T-helper 2 cell treated with Interferon-gamma antibody and Interleukin-4, amounts not matched to agents 100 ng/mL and 5 ng/mL, for 36 hours (primary cell): ENCODE measurements around the gene AQP1. TPM values are rescaled to one million over a fixed set of nuclear protein-coding genes. Genes with fewer than 3 reads are reported as not detected.

Source experiments
- intact Hi-C: fragments of 100-400 bp; cut with micrococcal nuclease; formaldehyde crosslinking; loops from one replicate; pipeline ENCODE4 v1.15.1; 2023
- total RNA-seq: library from RNA; stranded (reverse); gene quantifications from 2 replicates; pipeline ENCODE4 v1.2.3, GENCODE V29; 2022

The AQP1 gene
- total RNA-seq, 1 donor from 2014 or later = not detected

DNA sequence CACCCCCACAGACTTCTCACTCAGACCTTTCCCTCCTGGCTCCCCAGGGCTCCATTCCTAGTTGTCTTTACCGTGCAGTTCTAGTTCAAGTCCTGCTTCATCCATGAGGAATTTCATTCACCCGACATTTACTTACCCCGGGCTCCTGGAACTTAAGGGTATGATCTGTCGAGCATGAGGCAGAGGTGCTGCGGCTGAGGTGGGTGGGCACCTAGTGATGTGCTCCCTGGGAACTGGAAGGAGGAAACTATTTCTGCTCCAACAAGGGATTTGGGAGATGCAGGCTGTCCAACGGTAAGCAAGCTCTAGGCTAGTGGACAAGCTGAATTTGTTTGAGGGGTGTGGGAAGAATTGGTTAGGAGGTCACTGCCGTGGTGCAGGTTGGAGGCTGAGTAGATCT is 30.2 kb upstream of the AQP1 start:
- intact Hi-C loops = no loop called here

DNA sequence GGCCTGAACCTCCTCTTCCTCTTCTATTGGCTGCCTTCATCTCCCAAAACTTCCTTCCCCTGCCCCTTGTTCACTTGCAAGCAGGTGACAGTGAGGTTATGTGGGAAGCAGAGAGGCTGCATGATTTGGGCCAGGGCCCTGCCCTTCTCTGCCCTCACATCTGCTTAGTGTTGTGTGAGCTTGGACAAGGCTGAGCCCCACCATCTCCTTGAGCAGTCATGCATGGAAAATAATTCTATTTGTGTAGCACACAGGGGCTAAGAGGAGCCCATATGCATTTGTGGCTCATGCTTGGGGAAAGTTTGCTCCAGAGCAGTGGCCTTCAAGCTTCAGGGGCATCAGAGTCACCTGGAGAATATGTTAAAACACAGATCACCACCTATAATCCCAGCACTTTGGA is 26.8 kb upstream of the AQP1 start:
- intact Hi-C loops = no loop called here

DNA sequence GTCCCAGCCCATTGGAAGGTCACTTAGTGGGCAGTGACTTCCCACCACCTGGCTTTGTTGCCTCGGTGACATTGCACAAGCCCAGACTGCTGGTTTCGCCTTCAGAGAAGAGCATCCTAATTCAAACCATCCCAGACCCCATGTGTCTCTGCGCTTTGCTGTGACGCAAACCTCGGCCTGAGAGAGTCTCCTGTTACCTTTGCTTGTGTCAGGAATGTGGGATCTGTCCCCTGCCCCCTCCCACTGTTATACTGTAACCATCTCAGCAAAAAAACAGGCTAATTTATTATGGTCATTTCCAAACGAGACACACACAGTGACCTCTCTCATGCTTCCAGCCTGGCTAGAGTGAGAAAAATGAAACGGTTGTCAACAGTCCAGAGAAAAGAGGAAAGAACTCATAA is 25.0 kb upstream of the AQP1 start:
- intact Hi-C loops = no loop called here

DNA sequence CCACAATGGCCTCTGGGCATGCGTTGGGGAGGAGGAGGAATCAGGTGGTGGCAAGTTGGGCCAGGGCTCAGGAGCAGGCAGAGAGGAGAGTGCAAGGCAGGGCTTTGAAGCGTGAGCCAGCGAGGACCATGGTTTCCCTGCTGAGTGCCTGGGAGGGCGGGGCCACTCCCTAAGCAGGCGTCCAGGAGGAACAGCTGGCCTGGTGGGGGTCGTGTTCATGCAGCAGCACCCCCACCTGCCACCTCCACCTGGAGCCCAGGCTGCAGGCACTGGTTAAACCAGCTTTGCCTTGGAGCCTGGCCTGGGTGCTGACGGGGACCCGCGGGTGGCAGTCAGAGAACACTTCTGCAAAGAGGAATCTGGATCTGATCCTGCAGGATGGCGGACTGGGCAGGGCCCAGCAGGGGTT is 24.2 kb upstream of the AQP1 start:
- intact Hi-C loops = no loop called here

DNA sequence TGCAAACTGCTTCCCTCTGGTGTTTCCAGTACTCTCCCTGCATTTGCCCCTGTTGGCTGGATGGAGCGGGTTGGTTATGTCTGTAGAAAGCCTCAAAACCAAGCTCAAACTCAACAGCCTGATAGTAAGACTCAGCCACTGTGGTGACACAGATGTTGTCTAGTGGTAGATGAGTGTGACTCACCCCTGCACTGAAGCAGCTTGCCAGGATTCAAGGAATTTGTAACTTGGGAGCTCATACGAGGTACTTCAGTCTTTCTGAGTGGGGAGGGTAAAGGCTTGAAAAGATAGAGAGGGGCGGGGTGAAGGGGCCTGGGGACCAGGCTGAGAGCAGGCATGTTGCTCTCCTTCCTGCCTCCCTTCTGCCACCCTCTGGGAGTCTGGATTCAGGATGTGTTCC is 22.9 kb upstream of the AQP1 start:
- intact Hi-C loops = no loop called here

DNA sequence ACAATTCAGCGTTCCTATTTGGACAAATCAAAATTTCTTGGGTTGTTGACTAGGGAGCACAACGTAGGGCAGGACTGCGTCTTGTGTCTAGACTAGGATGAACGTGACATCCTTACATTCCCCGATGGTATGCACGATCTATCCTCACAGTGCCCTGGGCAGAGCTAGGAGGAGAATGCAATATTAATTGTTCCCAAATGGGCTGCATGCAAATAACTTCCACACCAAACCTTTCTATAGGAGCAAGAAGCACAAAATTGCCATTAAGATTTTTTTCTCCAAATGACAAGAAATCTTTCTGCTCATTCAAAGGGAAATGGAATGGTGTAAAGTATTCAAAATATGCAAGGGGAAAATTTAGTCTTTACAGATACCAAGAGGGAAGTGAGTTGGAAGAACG is 21.4 kb upstream of the AQP1 start:
- intact Hi-C loops = no loop called here

DNA sequence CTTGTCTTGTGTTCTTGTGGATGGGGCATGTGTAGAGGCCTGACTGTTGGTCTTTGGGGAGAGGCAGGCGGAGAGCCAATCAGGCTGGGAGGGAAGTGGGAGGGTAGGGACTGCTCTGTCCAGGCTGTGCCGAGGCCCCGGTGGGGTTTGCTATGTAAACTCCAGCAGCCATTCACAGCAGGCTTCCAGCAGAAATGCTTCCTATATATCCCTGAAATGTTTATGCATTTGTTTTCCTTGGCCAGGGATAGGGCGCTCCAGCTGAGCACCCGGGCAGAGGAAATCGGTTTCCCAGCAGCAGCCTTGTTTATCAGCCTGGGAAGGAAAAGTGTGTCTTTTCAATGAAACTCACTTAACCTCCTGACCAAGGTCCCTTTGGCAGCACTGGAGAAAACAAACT is 18.3 kb upstream of the AQP1 start:
- intact Hi-C loops = no loop called here

DNA sequence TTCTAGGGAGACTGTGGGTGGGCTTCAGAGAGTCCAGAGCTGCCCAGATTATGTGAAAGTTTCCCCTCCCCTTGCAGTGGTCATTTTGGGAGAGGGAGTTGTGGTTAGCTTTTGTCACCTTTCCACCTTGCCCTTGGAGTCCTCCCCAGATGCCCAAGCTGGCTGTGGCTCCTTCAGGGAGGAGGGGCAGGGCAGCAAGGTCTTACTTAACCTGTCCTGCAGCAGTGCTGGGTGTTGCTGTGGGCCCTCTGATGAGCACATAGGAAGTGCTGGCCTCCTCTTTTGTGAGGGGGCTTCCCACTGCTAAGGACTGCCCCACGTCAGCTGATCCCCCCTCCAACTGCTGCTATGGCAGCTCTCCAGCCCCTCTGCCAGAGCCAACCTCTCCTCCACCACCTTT is 17.6 kb upstream of the AQP1 start:
- intact Hi-C loops = no loop called here

DNA sequence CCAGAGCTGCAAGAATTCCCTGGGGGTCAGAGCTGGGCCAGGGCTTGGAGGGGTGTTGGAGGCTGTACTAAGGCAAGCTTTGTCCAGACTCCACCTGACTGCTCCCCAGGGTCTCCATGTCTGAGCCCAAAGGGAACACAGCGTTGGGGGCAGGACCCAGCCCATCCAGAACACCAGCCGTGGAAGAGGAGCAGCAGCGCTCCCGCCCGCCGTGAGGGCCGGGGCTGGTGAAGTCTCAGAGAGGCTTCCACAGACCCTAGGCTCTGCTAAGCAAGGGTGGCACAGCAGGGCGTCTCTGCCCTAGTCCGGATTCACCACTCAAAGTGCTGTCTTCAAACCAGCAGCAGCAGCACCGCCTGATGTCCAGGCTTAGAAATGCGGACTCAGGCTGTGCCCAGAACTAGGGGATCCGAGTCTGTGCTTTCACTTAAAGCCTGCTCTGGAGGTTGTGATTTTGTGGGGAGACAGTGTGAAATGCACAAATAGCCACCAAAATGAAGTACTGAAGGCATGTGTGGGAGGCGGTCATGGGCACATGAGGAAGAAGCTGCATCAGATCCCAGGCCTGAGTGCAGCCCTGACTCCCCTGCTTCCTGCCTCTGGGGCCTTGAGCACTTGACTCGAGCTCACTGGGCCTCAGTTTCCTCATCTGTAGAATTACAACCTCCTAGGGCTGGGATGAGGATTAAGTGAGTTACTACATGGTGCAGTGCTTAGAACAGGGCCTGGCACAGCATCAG is 16.6 kb upstream of the AQP1 start:
- intact Hi-C loops = no loop called here

DNA sequence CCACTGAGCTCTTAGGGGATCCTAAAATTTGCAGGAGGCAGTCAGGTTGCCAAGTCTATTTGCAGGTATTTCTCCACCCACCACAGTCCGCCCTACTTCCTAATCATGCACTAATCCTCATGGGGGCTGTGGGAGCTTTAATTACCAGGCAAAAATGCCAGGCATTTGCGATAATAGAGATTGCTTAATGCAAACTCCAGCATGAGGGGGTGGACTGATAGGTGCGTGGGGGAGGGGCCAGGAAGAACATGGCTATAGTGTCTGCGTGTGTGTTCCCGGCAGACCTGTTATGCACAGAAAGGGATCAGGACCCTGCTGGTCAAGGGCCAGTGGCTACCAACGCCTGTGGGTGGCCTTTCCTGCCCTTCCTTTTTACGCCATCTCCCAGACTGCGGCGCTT is 15.6 kb upstream of the AQP1 start:
- intact Hi-C loops = no loop called here

DNA sequence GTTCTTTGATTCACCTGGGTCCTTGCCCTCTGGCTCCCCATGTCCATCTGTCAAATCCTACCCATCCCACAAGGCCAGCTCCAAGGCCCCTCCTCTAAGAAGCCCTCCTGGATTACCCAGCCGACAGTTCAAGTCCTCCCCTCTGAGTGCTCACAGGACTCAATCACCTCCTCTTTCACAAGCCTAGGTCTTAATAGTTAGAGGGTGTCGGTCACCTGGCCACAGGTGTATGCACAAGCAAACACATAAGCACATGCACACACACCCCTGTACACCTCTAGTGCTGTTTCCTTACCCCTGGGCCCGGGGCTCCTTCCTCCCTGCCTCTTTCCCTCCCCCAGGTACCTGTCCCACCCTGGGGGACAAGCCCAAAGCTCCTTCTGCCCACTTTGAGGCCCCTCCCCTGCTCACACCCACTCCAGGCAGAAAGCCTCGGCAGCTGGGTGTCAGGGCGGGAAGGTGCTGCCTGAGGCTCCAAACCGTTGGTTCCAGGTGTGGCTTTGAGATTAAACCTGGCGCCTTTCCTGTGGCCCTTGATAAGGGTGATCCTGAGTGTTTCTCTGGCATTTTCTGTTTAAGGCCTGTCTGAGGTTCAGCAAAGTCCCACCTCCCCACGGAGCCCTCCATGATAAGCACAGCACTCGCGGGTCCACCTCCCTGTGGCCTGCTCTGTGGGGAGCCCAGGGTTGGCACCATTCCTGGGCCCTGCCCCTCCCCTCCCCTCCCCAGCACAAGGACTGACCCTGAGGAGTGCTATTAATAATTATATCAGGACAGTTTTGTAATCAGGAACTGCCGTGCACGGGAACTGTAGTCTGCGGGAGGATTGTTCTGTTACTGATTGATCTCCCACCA is 14.6 kb upstream of the AQP1 start:
- intact Hi-C loops = no loop called here

DNA sequence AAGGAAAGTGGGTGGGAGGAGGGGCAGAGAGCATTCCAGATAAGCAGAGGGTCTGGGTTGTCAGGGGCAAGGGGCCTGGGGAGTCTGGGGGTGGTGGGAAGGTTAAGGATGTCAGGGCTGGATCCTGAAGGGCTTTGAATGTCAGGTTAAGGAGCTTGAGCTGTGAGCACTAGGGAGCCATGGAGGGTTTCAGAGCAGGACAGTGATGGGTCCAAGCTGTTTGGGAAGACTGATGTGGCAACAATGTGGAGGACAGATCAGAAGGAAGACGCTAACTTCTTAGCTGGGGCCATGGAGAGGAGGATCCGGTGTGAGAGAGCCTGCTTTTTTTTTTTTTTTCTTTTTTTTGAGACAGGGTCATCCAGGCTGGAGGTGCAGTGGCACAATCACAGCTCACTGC is 13.9 kb upstream of the AQP1 start:
- intact Hi-C loops = no loop called here

DNA sequence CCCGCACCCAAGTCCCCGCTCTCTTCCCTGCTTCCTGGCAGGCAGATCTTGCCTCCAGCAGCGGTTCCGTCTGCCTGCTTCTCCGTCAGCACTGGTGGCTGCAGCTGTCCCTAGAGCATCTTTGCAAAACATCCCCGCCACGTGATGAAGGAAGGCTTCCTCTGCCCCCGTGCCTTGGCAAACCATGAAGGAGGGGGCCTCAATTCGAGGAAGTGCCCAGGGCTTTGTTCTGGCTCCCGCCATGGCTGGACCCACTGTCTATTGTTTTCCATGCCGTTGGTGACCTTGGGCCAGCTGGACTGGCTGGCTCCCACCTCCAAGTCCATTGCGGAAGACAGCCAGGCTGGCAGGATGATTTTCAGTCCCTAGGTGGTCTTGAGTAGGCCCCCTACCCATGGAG is 13.2 kb upstream of the AQP1 start:
- intact Hi-C loops = no loop called here

DNA sequence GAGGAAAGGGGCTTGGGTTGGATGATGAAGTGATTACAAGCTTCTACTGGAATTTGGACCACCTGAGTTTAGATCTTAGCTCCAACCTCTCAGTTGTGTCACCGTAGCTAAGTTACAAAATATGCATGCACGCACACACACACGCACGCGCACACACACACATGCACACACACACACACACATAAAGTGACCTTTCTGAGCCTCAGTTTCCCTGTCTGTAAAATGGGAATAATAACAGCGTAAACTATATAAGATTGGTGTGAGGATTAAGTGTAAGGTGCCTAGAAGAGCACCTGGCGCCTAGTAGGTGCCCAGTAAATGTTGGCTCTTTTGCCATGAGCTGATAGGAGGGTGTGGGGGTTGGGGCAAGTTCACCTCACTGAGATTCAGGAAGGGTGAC is 12.6 kb upstream of the AQP1 start:
- intact Hi-C loops = no loop called here

DNA sequence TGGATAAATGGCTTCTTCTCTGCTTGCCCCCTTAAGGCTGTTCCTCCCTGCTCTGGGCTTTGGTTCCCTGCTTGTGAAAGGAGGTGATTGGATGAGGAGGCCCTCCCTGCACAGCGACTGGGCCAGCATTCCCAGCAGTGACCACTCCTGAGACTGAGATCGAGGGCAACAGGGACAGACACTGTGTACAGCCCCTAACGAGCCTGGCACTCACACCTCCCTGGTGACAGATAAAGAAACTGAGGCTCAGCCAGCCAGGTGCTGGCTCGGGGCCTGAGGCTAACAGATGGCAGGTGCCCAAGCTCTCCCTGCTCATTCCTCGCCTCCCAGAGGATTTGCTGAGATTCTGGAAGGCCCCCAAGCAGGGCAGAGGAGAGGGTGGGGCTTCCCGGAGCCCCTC is 12.0 kb upstream of the AQP1 start:
- intact Hi-C loops = no loop called here

DNA sequence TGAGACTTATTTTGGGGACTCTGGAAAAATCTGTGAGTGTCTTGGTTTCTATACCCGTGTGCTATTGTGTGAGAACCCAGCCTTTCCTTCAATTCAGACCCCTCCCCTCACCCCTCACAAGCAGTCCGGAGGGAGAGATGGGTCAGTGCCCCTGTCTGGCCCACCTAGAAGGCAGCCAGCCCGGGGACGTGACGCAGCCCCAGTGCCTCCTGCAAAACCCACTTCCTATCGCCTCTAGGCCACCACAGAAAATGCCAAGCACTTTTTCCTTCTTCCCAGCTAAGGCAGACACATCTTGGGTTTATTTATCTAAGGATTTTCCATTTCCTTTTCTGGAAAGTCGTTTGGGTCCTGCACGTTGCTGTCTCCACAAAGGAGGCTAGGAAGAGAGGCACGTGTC is 11.6 kb upstream of the AQP1 start:
- intact Hi-C loops = no loop called here

DNA sequence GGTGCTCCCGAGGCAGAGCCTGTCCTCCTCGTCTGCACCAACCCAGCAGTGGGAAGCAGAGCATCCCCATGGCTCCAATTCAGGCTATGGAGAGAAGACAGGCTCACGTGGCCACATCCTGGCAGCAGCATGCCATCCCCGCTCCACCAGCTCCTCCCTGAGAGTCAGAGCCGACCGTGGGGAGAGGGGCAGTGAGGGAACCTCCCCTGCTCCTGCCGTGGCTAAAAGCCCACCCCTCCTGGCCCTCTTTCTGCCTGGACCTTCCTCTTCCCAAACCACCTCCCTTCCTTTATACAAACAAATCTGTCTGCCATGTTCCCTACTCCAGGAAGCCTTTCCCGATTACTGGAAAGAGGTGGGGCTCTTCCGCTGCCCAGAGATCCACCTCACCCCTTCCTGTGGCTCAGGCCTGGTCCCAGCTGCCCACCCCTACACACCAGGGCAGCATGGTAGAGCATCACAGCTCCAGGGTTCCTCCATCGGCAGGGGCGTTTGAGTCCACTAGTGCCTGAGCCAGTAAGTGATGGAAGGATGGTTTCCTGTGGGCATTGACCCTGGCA is 10.8 kb upstream of the AQP1 start:
- intact Hi-C loops = no loop called here

DNA sequence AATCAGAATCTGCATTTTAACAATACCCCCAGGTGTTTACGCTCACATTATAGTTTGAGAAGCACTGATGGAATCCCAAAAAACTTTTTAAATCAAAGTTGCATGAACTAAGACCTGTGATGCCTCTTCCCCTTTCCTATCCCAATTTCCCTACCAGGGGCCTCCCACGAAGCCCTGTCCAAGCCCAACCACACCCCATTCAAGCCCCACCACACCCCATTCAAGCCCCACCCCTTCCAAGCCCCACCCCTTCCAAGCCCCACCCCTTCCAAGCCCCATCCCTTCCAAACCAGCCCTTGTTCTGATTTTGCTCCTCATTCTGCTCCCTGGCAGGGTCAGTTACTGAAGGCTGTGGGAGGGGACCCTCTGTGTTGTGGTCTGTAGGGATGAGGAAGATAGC is 9.8 kb upstream of the AQP1 start:
- intact Hi-C loops = no loop called here

DNA sequence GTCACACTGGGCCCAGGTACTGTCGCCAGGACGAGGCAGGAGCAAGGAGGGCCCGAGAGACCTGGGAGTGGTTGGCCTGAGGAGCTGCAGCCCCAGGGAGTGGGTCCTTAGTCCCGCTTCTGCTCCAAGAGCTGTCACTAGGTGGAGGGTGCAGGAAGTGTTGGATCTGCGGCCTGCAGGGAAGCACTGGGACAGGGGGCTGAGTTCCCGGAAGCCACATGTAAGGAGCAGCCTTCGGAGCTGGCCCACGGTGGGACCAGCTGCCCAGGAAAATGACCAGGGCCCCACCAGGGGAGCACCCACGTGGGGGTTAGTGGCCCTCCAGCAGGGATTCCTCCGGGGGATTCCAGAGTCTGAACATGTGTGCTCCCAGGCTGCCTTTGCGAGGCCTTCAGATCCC is 9.2 kb upstream of the AQP1 start:
- intact Hi-C loops = no loop called here

DNA sequence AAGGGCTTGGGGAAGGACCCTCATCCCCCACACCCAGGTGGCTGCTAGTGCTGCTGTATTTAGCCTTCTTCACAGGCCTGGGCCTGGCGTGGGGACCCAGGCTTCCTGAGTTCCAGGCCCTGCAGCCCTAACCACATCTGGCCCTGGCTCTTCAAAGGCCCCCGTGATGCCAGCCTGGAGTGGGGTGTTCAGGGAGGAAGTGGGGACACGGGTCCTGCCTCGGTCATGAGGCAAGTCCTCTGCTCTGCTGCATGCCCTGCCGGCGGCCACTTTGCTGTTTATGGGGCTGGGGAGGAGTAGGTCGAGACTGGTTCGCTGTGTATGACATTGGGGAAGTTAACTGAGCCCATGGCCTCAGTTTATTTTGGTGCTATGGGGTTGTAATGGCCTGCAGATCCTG is 8.5 kb upstream of the AQP1 start:
- intact Hi-C loops = no loop called here

DNA sequence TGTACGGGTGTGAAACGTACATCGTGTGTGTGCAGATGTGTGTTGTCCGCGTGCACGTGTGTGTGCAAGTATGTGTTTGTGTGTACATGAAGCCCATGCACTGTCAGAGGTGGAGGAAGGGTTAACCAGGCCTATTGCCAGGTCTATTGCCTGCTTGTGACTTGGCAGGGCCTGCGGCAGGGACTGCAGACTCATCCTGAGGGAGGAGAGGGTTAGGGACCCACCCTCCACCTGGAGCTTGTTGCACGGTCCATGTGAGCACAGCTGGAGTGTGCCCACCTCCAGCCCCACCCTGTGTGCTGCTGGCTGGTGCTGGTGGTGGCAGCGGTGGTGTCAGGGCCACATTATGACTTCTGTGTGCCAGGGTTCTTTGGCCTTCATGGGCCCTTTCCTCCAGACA is 7.1 kb upstream of the AQP1 start:
- intact Hi-C loops = no loop called here

DNA sequence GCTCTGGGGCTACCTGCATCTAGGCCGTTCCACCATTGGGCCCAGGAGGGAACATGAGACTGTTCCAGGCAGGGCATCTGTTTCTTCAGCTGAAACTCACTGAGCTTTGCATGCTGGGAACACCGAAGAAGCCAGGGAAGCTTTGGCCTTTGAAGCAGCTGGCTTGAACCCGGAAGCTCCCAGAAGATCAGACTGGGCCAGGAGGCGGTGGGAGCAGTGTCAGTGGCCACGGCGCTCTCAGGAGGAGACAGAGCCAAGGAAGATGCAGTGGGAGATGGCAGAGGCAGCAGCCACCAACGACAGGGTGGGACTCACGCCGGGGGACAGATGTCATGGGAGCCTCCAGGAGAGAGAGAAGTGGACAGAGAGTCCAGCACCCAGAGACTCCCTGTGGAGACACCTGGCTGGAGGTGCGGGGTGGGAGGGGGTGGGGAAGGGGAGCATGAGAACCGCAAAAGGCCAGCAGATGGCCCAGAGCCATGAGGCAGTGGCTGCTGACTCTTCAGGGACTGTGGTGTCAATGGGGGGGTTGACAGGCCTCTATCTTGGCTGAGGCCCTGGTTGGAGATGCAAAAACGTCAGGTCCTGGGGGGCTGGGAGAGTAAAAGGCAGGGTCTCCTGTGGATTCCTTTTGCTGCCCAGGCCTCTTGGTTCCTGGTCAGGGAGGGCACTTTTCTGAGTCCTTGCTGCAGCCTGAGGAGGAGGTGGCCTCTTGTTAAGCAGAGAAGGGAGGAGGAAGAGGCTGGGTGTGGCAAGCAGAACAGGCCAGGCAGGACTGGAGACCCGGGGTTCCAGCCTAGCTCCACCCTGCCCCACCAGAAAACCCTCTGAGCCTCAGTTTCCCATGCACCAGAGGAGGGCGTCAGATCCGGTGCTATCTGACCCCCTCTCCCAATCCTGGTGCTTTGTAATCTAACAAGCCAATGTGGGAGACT is 6.3 kb upstream of the AQP1 start:
- intact Hi-C loops = no loop called here
